Caco-2 (cell line): ENCODE results near the gene MCF2. TPM values are rescaled to one million over a fixed set of nuclear protein-coding genes. Genes with fewer than 3 reads are reported as not detected.

Experiments
- BruUV-seq: library from RNA; stranded (reverse); fragments of 400-500 nt; replicated peaks from 2 replicates; lab custom pipeline; 2021; lab: Mats Ljungman, UMichigan
- CTCF ChIA-PET: fragments of 300-600 bp; sonication (Branson Sonifier 250); formaldehyde crosslinking; loops from one replicate; lab custom pipeline; 2022; ENCODE audit warnings: antibody characterized with exemption; lab: Charles Lee
- POLR2A ChIA-PET: fragments of 300-600 bp; sonication (Branson Sonifier 250); formaldehyde crosslinking; loops from one replicate; lab custom pipeline; 2022; ENCODE audit warnings: antibody characterized with exemption; lab: Charles Lee
- DNase-seq, 2 experiments: peaks; one replicate each; pipeline versions ENCODE4 v3.0.0 to v3.0.0-alpha.2; 2020 to 2022
- H3K27me3 ChIP-seq: replicated peaks from 2 replicates; pipeline ENCODE4 v1.6.0; 2011; ENCODE audit warnings: low read length; ENCODE audit not compliant: control insufficient read depth, insufficient read depth
- H3K36me3 ChIP-seq: 2 replicates; pipeline ENCODE4 v1.5.1; 2011; ENCODE audit warnings: low read length; ENCODE audit not compliant: control insufficient read depth, insufficient read depth
- H3K4me1 ChIP-seq: fragments of 250-450 bp; sonication (Bioruptor Pico); 2 replicates; pipeline ENCODE4 v1.5.1; 2020; ENCODE audit warnings: mild to moderate bottlenecking
- H3K4me3 ChIP-seq: 2 replicates; pipeline ENCODE4 v1.5.1; 2011; ENCODE audit warnings: low read depth, mild to moderate bottlenecking, control low read depth, low read length
- H3K9me3 ChIP-seq: fragments of 250-450 bp; sonication (Bioruptor Pico); 2 replicates; pipeline ENCODE4 v1.5.1; 2020; ENCODE audit warnings: mild to moderate bottlenecking, moderate library complexity
- H3K27ac Mint-ChIP-seq: one replicate; pipeline ENCODE4 v1.8.0; 2022; ENCODE audit warnings: mixed read lengths; ENCODE audit not compliant: unreplicated experiment
- H3K27me3 Mint-ChIP-seq: one replicate; pipeline ENCODE4 v1.8.0; 2022; ENCODE audit warnings: mixed read lengths; ENCODE audit not compliant: insufficient read depth, unreplicated experiment
- H3K36me3 Mint-ChIP-seq: one replicate; pipeline ENCODE4 v1.8.0; 2022; ENCODE audit warnings: mild to moderate bottlenecking, mixed read lengths; ENCODE audit not compliant: insufficient read depth, unreplicated experiment
- H3K4me1 Mint-ChIP-seq: one replicate; pipeline ENCODE4 v1.8.0; 2022; ENCODE audit warnings: low read depth, mixed read lengths; ENCODE audit not compliant: unreplicated experiment
- H3K4me3 Mint-ChIP-seq: one replicate; pipeline ENCODE4 v1.8.0; 2022; ENCODE audit warnings: mild to moderate bottlenecking, moderate library complexity, mixed read lengths; ENCODE audit not compliant: unreplicated experiment
- H3K9me3 Mint-ChIP-seq: one replicate; pipeline ENCODE4 v1.8.0; 2022; ENCODE audit warnings: mixed read lengths; ENCODE audit not compliant: unreplicated experiment
- CTCF ChIP-seq, 2 experiments: fragments of 200-600 bp in 1 of 2; IDR thresholded peaks; 1 replicate in 1 of 2; 2 replicates in 1 of 2; pipeline versions ENCODE4 v1.5.1 to v1.8.0; 2011 to 2022; ENCODE audit warnings: antibody characterized with exemption in 1 of 2, control low read depth in 1 of 2, inconsistent platforms in 1 of 2, low read depth in 1 of 2, low read length in 1 of 2, mild to moderate bottlenecking in 1 of 2, moderate library complexity in 1 of 2; ENCODE audit not compliant: insufficient read depth in 1 of 2, severe bottlenecking in 1 of 2, unreplicated experiment in 1 of 2
- intact Hi-C: fragments of 100-400 bp; cut with micrococcal nuclease; formaldehyde crosslinking; loops from one replicate; pipeline ENCODE4 v1.10.0; 2022; ENCODE audit not compliant: unreplicated experiment
- total RNA-seq: library from RNA; stranded (reverse); gene quantifications from 2 replicates; pipeline ENCODE4 v1.2.3, GENCODE V29; 2022

Gene MCF2
- total RNA-seq, 1 experiment from 2014 or later: not detected

- H3K36me3 ChIP-seq: no peaks in the 10 kb centered on the region
- H3K9me3 Mint-ChIP-seq: no peaks in the 10 kb centered on the region
- no peaks in the 10 kb centered on the region for H3K27me3 ChIP-seq
- BruUV-seq: no TSS peak
- no peaks in the 10 kb centered on the region for H3K4me1 Mint-ChIP-seq
- POLR2A ChIA-PET: no interaction called here
- no peaks in the 10 kb centered on the region for H3K27me3 Mint-ChIP-seq
- H3K27ac Mint-ChIP-seq: no peak overlapping the region
- intact Hi-C loops: no loop called here
- CTCF ChIA-PET: no interaction called here
- no peak for TF ChIP-seq CTCF (IDR thresholded peaks at IDR 0.05; ENCODE audit: insufficient read depth in 1 of 2, low read depth in 1 of 2, low read length in 1 of 2, severe bottlenecking in 1 of 2, unreplicated experiment in 1 of 2)
- no peaks in the 10 kb centered on the region for H3K36me3 Mint-ChIP-seq
- H3K4me3 Mint-ChIP-seq: no peak overlapping the region
- H3K4me3 ChIP-seq: no peak overlapping the region
- H3K9me3 ChIP-seq: no peaks in the 10 kb centered on the region
- H3K4me1 ChIP-seq: no peaks in the 10 kb centered on the region
- no peak for DNase-seq
Observed at GRCh38 chrX:139739138-139739537, 31.2 kb upstream of the MCF2 start.

GRCh38 chrX:139738581-139738980 is 30.6 kb upstream of the MCF2 start:
- Mint-ChIP-seq H3K27me3 (no peaks in the 10 kb centered on the region), H3K27ac (no peak overlapping the region), H3K4me1 (no peaks in the 10 kb centered on the region), H3K4me3 (no peak overlapping the region), H3K9me3 (no peaks in the 10 kb centered on the region), H3K36me3 (no peaks in the 10 kb centered on the region)
- intact Hi-C loops: no loop called here
- ChIA-PET POLR2A (no interaction called here), CTCF (no interaction called here)
- Histone ChIP-seq H3K36me3 (no peaks in the 10 kb centered on the region), H3K27me3 (no peaks in the 10 kb centered on the region), H3K4me3 (no peak overlapping the region), H3K9me3 (no peaks in the 10 kb centered on the region), H3K4me1 (no peaks in the 10 kb centered on the region)
- no peak for DNase-seq
- no TSS peak for BruUV-seq
- no peak for TF ChIP-seq CTCF (IDR thresholded peaks at IDR 0.05; ENCODE audit: insufficient read depth in 1 of 2, low read depth in 1 of 2, low read length in 1 of 2, severe bottlenecking in 1 of 2, unreplicated experiment in 1 of 2)

- no peaks in the 10 kb centered on the region for H3K27me3 Mint-ChIP-seq
- ChIA-PET POLR2A (no interaction called here), CTCF (no interaction called here)
- H3K36me3 Mint-ChIP-seq: no peaks in the 10 kb centered on the region
- H3K9me3 Mint-ChIP-seq: no peaks in the 10 kb centered on the region
- no peak overlapping the region for H3K27ac Mint-ChIP-seq
- no peaks in the 10 kb centered on the region for H3K4me1 Mint-ChIP-seq
- no TSS peak for BruUV-seq
- Histone ChIP-seq H3K9me3 (no peaks in the 10 kb centered on the region), H3K4me1 (no peaks in the 10 kb centered on the region), H3K36me3 (no peaks in the 10 kb centered on the region), H3K27me3 (no peaks in the 10 kb centered on the region), H3K4me3 (no peak overlapping the region)
- no peak for DNase-seq
- intact Hi-C loops: no loop called here
- TF ChIP-seq CTCF (IDR thresholded peaks at IDR 0.05; ENCODE audit: insufficient read depth in 1 of 2, low read depth in 1 of 2, low read length in 1 of 2, severe bottlenecking in 1 of 2, unreplicated experiment in 1 of 2): no peak
- H3K4me3 Mint-ChIP-seq: no peak overlapping the region
Observed at GRCh38 chrX:139736151-139736550, 28.2 kb upstream of the MCF2 start.
